Skin of body (tissue), 2 donors: ENCODE results near the gene C12orf42. TPM values are rescaled to one million over a fixed set of nuclear protein-coding genes. Genes with fewer than 3 reads are reported as not detected.
"Not testable (repeated sequence)": the region's sequence is repeated elsewhere in the genome, so short reads cannot be mapped to it uniquely, and the experiment has no call there.

Experiments used
- DNase-seq: peaks from one replicate; lab custom pipeline; 2025; lab: John Stamatoyannopoulos, UW
- total RNA-seq: library from RNA; depleted of rRNA; stranded (reverse); fragments of >200 nt; gene quantifications from one replicate; pipeline ENCODE4 v1.2.3, GENCODE V29; 2014

The C12orf42 gene
- total RNA-seq, 1 donor from 2014 or later, result 0.30 TPM

- not testable (repeated sequence) for DNase-seq
Measured at GRCh38 chr12:103424849-103425586, 70.8 kb downstream of the C12orf42 start.

- DNase-seq, result no peak
Measured at GRCh38 chr12:103423516-103423910, 72.3 kb downstream of the C12orf42 start.

GRCh38 chr12:103422746-103423515, 72.8 kb downstream of the C12orf42 start:
- no peak for DNase-seq

- DNase-seq, result no peak
Measured at GRCh38 chr12:103422328-103422727, 73.4 kb downstream of the C12orf42 start.

- no peak for DNase-seq
Measured at GRCh38 chr12:103421402-103421801, 74.4 kb downstream of the C12orf42 start.

- DNase-seq, result no peak
Measured at GRCh38 chr12:103415681-103416080, 80.1 kb downstream of the C12orf42 start.

GRCh38 chr12:103401421-103401820, 94.3 kb downstream of the C12orf42 start:
- DNase-seq, result no peak

- DNase-seq, result no peak
Measured at GRCh38 chr12:103399986-103400385, 95.8 kb downstream of the C12orf42 start.

- no peak for DNase-seq
Measured at GRCh38 chr12:103397536-103397935, 98.2 kb downstream of the C12orf42 start.

GRCh38 chr12:103392722-103393121, 103.0 kb downstream of the C12orf42 start:
- DNase-seq, result no peak

- DNase-seq, result no peak
Measured at GRCh38 chr12:103391103-103391502, 104.7 kb downstream of the C12orf42 start.

- DNase-seq, result no peak
Measured at GRCh38 chr12:103387385-103387784, 108.4 kb downstream of the C12orf42 start.

- DNase-seq, result no peak
Measured at GRCh38 chr12:103386451-103386850, 109.3 kb downstream of the C12orf42 start.

GRCh38 chr12:103382736-103383346, 112.9 kb downstream of the C12orf42 start:
- no peak for DNase-seq

- DNase-seq, result no peak
Measured at GRCh38 chr12:103382119-103382518, 113.6 kb downstream of the C12orf42 start.

GRCh38 chr12:103379670-103380069, 116.1 kb downstream of the C12orf42 start:
- DNase-seq, result no peak

GRCh38 chr12:103373088-103373523, 122.7 kb downstream of the C12orf42 start:
- DNase-seq, result no peak

- DNase-seq, result no peak
Measured at GRCh38 chr12:103369929-103370328, 125.8 kb downstream of the C12orf42 start.

GRCh38 chr12:103368167-103368566, 127.6 kb downstream of the C12orf42 start:
- DNase-seq, result no peak

GRCh38 chr12:103354403-103354802, 141.4 kb downstream of the C12orf42 start:
- no peak for DNase-seq

- no peak for DNase-seq
Measured at GRCh38 chr12:103353913-103354312, 141.9 kb downstream of the C12orf42 start.

- no peak for DNase-seq
Measured at GRCh38 chr12:103350116-103350515, 145.7 kb downstream of the C12orf42 start.
